ENCODE results near the gene OTUD6A. TPM values are rescaled to one million over a fixed set of nuclear protein-coding genes. Genes with fewer than 3 reads are reported as not detected.
"Not testable (repeated sequence)": the region's sequence is repeated elsewhere in the genome, so short reads cannot be mapped to it uniquely, and the experiment has no call there.

The OTUD6A gene
- total RNA-seq, 4 donors from 2014 or later = not detected

DNA sequence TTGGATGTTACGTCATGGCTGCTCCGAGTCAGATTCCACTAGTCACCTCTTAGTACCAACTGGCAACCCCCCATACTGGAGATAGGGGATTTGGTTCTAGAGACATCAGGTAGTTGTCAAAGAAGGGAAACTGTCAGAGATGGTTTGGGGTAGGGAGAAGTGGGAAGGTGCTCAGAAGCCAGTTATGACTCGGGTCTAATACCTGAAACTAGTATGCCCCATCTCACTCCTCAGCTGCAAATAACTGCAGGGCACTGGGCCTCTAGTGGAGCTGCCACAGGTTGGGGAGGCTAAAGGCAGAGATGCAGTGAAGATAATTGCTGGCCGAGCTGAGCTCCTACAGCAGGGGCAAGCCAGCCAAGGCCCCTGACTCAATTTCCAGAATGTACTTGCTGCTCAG, 30.0 kb downstream of the OTUD6A start:
- no peaks in the 10 kb centered on the region for H3K27me3 ChIP-seq
- intact Hi-C loops (cut with DNase I; ENCODE audit: low total_unique reads) = no loop called here
- H3K4me3 ChIP-seq = no peak overlapping the region
- TF ChIP-seq POLR2A (IDR thresholded peaks at IDR 0.05) = no peak
- TF ChIP-seq, protein P1, sequence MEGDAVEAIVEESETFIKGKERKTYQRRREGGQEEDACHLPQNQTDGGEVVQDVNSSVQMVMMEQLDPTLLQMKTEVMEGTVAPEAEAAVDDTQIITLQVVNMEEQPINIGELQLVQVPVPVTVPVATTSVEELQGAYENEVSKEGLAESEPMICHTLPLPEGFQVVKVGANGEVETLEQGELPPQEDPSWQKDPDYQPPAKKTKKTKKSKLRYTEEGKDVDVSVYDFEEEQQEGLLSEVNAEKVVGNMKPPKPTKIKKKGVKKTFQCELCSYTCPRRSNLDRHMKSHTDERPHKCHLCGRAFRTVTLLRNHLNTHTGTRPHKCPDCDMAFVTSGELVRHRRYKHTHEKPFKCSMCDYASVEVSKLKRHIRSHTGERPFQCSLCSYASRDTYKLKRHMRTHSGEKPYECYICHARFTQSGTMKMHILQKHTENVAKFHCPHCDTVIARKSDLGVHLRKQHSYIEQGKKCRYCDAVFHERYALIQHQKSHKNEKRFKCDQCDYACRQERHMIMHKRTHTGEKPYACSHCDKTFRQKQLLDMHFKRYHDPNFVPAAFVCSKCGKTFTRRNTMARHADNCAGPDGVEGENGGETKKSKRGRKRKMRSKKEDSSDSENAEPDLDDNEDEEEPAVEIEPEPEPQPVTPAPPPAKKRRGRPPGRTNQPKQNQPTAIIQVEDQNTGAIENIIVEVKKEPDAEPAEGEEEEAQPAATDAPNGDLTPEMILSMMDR (IDR thresholded peaks at IDR 0.05) = no peak
- H3K9me3 ChIP-seq = no peaks in the 10 kb centered on the region
- H3K4me1 ChIP-seq = no peaks in the 10 kb centered on the region
- no peak overlapping the region for H3K27ac ChIP-seq
- H3K36me3 ChIP-seq = no peaks in the 10 kb centered on the region
- no peak for DNase-seq

DNA sequence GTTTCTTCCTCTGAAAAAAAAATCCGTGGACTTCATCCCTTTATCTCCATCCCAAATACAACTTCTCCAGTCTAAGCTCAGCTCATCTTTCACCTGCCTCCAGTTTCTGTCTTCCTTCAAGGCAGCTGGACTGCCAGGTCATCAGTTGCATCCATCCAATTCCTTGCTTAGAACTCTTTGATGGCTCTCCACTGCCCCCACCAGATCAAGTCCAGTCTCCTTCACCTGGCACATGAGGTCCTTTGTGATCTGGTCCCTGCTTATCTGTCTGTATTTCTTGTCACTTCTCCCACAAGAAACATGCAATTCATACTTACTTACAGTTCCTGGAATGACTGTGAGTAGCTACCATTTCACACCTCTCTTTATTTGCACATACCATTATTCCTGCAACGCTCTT, 33.8 kb downstream of the OTUD6A start:
- intact Hi-C loops (cut with DNase I; ENCODE audit: low total_unique reads) = no loop called here
- H3K36me3 ChIP-seq = no peaks in the 10 kb centered on the region
- TF ChIP-seq POLR2A (IDR thresholded peaks at IDR 0.05) = no peak
- TF ChIP-seq, protein P1 (IDR thresholded peaks at IDR 0.05) = no peak
- H3K4me1 ChIP-seq = no peaks in the 10 kb centered on the region
- no peak overlapping the region for H3K4me3 ChIP-seq
- H3K27me3 ChIP-seq = no peaks in the 10 kb centered on the region
- no peaks in the 10 kb centered on the region for H3K9me3 ChIP-seq
- no peak overlapping the region for H3K27ac ChIP-seq
- DNase-seq = no peak

DNA sequence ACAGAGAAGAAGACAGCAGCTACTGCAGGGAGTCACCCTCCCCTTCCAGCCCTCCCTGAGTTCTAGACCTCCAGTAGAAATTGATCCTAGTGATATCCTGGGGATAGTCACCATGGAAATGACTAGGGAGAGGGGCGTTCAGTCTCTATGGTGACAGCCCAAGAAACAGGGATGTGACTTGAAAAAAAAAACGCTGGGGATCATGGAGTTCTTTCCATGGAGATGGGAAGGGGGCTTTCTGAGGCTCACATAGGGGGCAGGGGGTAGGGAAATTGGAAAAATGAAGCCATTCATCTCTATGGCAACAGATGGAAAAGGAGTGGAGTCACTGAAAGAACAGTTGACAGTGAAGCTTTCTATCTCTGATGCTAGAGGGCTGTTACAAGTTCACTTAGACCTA, 43.0 kb downstream of the OTUD6A start:
- DNase-seq = no peak
- intact Hi-C loops (cut with DNase I; ENCODE audit: low total_unique reads) = no loop called here
- Histone ChIP-seq H3K9me3 (no peaks in the 10 kb centered on the region), H3K4me1 (no peaks in the 10 kb centered on the region), H3K27ac (no peak overlapping the region), H3K4me3 (no peak overlapping the region), H3K27me3 (no peaks in the 10 kb centered on the region), H3K36me3 (no peaks in the 10 kb centered on the region)
- TF ChIP-seq, protein P1 (IDR thresholded peaks at IDR 0.05) = no peak

DNA sequence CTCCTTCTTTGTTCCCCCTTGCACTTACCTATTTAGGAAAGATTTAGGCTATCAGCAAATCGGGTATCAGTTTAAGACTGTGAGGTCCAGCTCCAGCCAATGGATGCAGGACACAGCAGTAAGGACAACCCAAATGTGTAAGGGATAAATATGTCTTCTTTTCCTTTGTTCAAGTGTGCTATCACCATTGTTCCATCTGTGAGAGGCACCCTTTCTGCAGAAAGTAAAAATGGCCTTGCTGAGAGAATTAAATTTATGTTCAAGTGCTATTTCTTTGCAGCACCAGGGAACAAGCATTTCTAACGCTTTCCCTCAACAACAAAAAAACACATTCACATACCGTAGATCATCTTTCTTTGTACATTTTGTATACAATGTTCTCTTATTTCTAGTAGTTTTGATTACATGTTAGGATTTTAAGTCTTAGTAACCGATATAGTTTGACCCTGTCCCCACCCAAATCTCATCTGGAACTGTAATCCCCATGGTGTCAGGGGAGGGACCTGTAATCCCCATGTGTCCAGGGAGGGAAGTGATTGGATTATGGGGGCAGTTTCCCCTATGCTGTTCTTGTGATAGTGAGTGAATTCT, 49.3 kb downstream of the OTUD6A start:
- H3K4me1 ChIP-seq; H3K4me3 ChIP-seq; intact Hi-C loops (cut with DNase I; ENCODE audit: low total_unique reads); H3K27ac ChIP-seq; DNase-seq; H3K27me3 ChIP-seq; H3K9me3 ChIP-seq; H3K36me3 ChIP-seq: not testable (repeated sequence)

Small RNAs within 50 kb of the gene (microRNA-seq; reads per million reads assigned to microRNA genes)
- 6.4 reads per million, percentile 11 among the genes with 10 or more reads in this experiment for gene MIR676 (ENCODE audit: borderline microRNAs expressed, borderline replicate concordance)

Small RNAs within 50 kb of the gene (small RNA-seq; reads per million reads assigned to genes)
- gene MIR676 = 0.30 reads per million

Other genes starting within 250 kb of the OTUD6A start
- gene AWAT2, start 12.5 kb upstream of the OTUD6A start, total RNA-seq = not detected
- gene IGBP1, start 71.0 kb downstream of the OTUD6A start, total RNA-seq = 10 to 100 TPM; 33.8 to 90.4 (median 63.1) TPM
- not detected for gene DGAT2L6, start 115.0 kb downstream of the OTUD6A start, total RNA-seq
- not detected for gene AWAT1, start 172.2 kb downstream of the OTUD6A start, total RNA-seq
- under 1 TPM in 2 of 4 donors, not detected in 2; 0.41 to 0.64 TPM for gene P2RY4, start 197.7 kb downstream of the OTUD6A start, total RNA-seq
- gene ARR3, start 205.9 kb downstream of the OTUD6A start, total RNA-seq = not detected
- gene RAB41, start 219.7 kb downstream of the OTUD6A start, total RNA-seq = not detected
- 10 to 100 TPM; 16.3 to 49.2 (median 25.6) TPM for gene PDZD11, start 227.5 kb downstream of the OTUD6A start, total RNA-seq
- 10 to 100 TPM in 1 of 4 donors, under 1 TPM in 1, not detected in 2; under 0.01 to 11.1 TPM for gene KIF4A, start 227.6 kb downstream of the OTUD6A start, total RNA-seq

All from uterus (tissue), 4 donors.